HG02981 (cell line): Measurements from ENCODE around the gene ERC2.
A peak's percentile ranks its signal among the peaks of the same experiment; 100 is the strongest.

ENCODE experiments used
- ATAC-seq: cut with Tn5 transposase; IDR thresholded peaks from one replicate; pipeline ENCODE4 v1.9.1; 2021; ENCODE audit warnings: mild to moderate bottlenecking, moderate library complexity; ENCODE audit not compliant: unreplicated experiment

The ERC2 gene

DNA sequence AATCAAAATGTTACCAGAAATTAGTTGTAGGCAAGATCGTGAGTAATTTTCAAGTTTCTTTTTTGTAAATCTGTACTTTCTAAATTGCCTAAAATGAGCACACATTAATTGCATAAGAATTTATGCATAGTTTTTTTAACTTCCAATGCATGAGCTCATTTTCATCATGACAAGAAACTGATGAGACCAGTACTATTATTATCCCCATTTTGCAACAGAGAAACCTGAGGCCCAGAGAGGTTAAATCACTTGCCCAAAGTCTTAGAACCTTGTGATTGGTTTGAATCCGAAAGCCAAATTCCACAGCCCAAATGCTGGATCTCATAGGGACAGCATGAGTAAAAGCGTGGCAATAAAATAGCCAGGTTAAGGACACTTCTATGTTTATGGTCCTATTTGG, 274.7 kb downstream of the ERC2 start:
- no peak for ATAC-seq

DNA sequence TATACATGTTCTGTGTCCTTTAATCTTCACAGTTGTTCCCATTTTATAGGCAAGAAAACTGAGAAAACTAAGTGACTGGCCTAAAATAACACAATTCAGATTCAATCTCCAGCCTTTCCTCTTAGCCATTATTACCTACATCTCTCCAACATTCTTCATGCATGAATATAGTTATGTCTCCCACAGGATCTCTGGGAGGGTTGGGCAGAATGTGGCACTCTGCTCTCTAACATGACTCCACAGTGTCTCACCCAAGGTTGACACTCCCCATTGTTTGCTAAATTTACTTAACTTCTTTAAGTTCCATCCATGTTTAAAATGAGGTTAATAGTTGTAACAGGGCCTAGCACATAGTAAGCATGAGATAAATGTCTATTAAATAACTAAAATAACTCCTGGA, 276.3 kb downstream of the ERC2 start:
- ATAC-seq = no peak

GRCh38 chr3:56190771-56191305, 277.4 kb downstream of the ERC2 start:
- ATAC-seq = no peak

DNA sequence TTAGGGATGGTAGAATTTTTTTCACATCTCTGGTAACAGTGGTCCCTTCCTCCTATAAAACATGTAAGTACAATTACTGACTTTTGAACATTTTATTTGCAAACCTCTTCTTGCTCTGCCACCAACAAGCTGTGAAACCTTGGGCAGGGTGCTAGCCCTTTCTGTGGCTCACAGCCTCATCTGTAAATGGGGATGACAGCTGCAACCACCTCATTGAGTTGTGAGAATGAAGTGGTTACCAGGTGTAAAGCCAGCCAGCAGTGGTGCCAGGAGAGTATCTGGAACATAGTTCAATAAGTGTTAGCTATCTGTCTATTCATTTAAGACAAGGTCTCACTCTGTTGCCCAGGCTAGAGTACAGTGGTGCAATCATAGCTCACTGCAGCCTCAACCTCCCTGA, 278.1 kb downstream of the ERC2 start:
- ATAC-seq = no peak

GRCh38 chr3:56189536-56189935, 278.7 kb downstream of the ERC2 start:
- ATAC-seq = no peak

GRCh38 chr3:56188201-56188600, 280.1 kb downstream of the ERC2 start:
- ATAC-seq = no peak

DNA sequence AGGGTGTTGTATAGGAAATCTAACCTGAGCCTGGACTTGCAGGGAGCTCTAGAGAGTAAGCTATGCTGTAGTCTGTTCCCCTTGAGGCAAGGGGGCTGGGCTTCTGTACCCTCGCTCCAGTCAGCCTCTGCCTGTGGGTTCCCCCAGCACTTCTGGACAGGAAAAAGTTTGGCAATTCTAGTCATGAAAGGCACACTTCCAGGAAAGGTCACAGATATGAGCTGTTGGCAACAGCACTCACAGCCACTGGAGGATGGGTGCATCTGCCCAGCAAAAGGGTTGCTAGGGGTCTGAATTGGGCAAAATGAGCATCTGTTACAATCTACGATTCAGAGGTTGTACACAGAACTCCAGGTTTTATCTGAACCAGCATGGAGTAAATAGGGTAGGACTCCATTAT, 281.2 kb downstream of the ERC2 start:
- ATAC-seq = no peak

DNA sequence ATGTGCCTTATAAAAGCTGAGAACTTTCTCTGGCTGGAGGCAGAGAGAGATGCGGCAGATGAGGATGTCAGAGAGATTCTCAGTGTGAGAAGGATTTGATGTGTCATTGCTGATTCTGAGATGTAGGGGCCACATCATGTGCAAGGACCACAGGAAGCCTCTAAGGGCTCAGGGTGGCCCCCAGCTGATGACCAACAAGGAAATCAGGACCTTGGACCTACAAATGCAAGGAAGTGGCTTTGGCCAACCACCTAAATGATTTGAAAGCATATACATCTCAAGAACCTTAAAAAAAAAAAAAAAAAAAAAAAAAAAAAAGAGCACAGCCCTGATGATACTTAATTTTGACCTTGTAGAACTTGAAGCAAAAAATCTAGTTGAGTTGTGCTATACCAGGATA, 282.4 kb downstream of the ERC2 start:
- no peak for ATAC-seq

DNA sequence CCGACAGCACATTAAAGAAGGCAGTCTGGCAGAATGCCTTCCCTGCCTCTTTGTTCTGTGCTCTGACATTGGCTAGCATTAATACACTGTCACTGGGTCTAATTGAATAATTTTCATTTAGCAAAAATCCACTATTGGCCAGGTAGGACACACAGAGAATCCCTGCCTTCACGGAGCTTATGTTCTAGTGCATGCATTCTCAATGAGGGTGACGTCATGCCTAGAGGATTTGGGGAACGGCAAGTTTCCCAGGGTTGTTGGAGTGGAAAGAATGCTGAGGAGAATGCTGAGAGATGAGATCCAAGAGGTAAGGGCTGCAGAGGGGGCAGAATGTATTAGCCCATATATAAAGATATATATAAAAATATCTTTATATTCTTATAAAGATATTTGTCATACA, 284.7 kb downstream of the ERC2 start:
- ATAC-seq = no peak

DNA sequence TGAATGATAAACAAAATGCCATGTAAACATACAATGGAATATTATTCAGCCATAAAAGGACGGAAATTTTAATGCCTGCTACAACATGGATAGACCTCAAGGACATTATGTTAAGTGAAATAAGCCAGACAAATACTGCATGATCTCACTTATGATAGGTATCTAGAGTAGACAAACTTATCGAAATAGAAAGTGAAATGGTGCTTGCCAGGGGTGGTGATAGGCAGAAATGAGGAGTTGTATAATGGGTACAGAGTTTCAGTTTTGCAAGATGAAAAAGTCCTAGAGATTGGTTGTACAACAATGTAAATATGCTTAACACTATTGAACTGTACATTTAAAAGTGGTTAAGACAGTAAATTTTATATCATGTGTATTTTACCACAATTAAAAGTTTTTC, 287.8 kb downstream of the ERC2 start:
- no peak for ATAC-seq

DNA sequence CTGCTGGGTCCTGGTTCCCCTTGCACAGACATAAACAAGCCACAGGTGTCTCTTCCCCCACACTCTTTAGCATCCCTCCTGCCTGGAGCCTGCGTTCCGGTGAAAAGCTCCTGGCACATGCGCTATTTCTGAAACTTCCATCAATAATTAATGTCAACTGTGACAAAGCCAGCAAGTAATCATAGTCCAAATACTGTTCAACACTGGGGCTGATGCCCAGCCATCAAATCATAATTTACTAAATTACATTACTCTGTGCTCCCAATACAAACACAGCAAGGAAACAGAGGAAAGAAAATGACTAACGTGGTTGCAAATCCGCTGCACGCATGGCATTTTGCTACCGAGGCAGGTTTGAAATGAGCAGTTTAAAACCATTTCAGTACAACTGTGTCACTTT, 294.7 kb downstream of the ERC2 start:
- ATAC-seq = no peak

GRCh38 chr3:56164436-56164835, 303.8 kb downstream of the ERC2 start:
- no peak for ATAC-seq

DNA sequence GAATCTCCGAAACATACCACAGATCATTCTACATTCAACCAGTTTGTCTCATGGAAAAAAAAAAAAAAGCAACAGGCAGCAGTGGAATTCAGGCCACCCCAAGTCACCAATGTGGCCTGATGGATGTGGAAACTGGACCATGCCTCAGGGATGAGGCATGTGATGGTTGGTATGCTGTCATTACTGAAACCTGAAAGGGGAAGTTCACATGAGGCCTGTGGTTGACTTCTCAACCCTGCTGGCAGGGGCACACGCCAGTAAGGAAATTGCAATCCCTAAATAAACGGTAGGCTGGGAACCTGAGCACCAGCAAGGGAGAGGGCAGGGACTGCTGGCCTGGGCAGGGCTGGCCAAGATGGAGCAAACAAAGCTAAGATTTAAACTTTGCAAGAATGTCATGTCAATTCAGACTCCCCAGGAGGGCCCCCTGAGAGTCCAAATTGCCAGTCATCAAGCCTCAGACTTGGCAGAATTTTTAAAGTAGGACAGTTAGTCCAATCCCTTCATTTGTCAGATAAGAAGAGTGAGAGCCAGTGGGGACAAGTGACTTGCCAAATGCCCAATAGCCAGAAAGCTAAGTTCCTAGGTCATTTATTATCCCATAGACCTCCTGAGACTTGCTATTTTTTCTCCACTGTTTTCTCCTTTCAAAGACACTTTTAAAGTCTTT, 310.4 kb downstream of the ERC2 start:
- peak; percentile 77 for ATAC-seq

GRCh38 chr3:56154297-56154696, 314.0 kb downstream of the ERC2 start:
- no peak for ATAC-seq

- ATAC-seq = no peak
Measured at GRCh38 chr3:56147354-56147753, 320.9 kb downstream of the ERC2 start.

- ATAC-seq = no peak
Measured at GRCh38 chr3:56145410-56145809, 322.9 kb downstream of the ERC2 start.

DNA sequence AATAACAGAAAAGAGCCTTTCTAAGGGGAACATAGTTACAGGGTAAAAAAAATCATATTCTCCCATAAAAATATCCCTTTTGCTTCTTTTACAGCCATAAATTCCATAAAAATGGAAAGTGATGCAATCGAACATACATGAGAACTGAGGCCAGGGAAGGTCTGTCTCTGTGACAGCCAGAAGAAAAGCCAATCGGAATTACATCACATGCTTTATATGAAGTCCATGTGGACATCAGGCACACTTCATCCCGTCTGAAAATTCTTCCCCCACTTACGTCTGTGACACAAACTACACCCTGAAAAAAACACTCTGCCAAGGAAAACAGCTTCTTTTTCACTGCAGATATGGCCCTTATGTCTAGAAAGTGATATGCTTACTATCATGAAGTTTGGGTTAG, 323.5 kb downstream of the ERC2 start:
- ATAC-seq = no peak

DNA sequence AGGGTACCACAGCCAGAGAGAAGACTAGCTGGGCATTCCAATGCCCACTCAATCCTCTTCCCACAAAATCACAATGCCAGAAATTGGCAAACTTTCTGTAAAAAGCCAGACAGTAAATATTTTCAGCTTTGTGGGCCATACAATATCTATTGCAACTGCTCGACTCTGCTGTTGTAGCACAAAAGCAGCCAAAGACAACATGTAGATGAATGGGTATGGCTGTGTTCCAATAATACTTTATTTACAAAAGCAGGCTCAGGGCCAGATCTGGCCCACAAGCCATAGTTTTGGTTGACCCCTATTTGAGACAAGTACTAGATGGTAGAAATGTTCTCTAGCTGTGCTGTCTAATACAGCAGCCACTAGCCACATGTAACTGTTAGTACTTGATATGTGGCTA, 330.9 kb downstream of the ERC2 start:
- no peak for ATAC-seq

DNA sequence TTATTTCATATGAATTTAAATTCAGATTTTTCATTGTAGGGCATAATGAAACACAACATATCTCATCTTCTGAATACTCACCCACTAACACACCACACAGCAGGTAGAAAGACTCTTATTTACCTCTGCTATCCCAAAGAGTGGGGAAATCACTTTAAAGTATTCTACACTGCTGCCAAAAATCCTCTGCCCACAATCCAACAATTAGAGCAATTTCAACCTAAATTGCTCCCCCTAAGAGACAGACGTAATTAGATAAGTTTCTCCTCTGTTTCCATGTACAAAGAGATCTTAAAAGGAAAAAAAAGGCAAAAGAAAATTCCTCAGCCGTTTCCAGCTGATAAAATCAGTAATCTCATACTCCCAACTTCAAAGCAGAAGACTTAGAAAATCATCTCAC, 331.8 kb downstream of the ERC2 start:
- ATAC-seq = no peak

GRCh38 chr3:56135941-56136340, 332.3 kb downstream of the ERC2 start:
- ATAC-seq = no peak

DNA sequence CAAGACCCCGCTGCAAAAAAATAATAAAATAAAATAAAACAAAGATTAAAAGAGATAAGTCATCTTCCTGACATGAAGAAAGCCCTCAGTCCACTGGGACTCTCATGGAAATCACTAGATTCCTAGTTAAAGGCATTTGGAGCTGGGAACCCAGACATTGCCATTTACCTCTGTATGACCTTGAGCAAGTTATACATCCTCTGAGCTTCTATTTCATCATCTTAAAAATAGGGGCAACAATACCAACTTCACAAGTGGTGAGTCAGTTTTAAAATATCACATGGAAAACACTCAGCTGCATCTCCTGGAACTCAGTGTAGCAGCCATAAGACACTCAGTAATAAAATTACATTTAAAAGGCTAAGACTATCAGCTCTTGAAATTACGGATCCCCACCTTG, 334.8 kb downstream of the ERC2 start:
- ATAC-seq = no peak

- ATAC-seq = no peak
Measured at GRCh38 chr3:56132762-56133161, 335.5 kb downstream of the ERC2 start.

DNA sequence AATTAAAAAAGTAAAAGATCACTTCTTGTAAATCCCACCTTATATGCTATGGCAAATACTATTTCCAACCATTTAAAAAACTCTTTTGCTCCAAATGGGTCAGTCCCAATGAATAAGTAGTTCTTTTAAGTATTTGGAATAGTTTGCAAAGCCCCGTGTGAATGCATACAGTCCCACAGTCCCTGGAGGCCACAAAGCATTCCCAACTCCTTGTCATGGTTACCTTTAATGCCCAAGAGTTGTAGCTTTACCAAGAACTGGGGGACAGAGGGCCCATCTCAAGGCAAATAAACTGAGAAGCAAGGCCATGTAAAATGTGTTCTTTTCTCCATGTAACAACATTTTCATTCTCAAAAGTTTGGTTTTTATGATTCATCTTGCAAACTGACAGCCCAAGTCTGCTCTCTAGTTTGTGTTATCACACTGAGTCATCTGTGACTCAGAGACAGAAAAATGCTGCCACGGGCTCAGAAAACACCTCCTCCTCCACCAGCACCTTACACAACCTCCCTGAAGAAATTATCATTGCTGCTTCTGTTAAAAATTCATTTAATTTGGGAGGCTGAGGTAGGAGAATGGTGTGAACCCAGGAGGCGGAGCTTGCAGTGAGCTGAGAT, 336.2 kb downstream of the ERC2 start:
- no peak for ATAC-seq
